Chondrocyte (in vitro differentiated cells): Measurements from ENCODE around the gene TRAP1. TPM values are rescaled to one million over a fixed set of nuclear protein-coding genes. Genes with fewer than 3 reads are reported as not detected.

Experiments
- DNase-seq: peaks from one replicate; pipeline ENCODE4 v3.0.0; 2021; ENCODE audit warnings: mixed read lengths, low spot score
- H3K27ac Mint-ChIP-seq: one replicate; pipeline ENCODE4 v1.8.0; 2021; ENCODE audit warnings: mild to moderate bottlenecking, moderate library complexity, mixed read lengths; ENCODE audit not compliant: unreplicated experiment
- H3K27me3 Mint-ChIP-seq: 2 replicates; pipeline ENCODE4 v1.8.0; 2021; ENCODE audit warnings: low read depth, mixed read lengths
- H3K36me3 Mint-ChIP-seq: 2 replicates; pipeline ENCODE4 v1.8.0; 2021; ENCODE audit warnings: low read depth, mixed read lengths
- H3K4me1 Mint-ChIP-seq: 2 replicates; pipeline ENCODE4 v1.8.0; 2021; ENCODE audit warnings: low read depth, mild to moderate bottlenecking, mixed read lengths
- H3K4me3 Mint-ChIP-seq: one replicate; pipeline ENCODE4 v1.8.0; 2021; ENCODE audit warnings: mild to moderate bottlenecking, moderate library complexity, mixed read lengths; ENCODE audit not compliant: unreplicated experiment
- H3K9me3 Mint-ChIP-seq: 2 replicates; pipeline ENCODE4 v1.8.0; 2021; ENCODE audit warnings: low read depth, mixed read lengths
- total RNA-seq: library from RNA; stranded (reverse); gene quantifications from 3 replicates; pipeline ENCODE4 v1.2.1, GENCODE V29; 2021
- TF ChIP-seq, protein P1 (sequence below): fragments of 200-600 bp; sonication (generic); IDR thresholded peaks from 2 replicates; pipeline ENCODE4 v1.5.0; 2021; ENCODE audit warnings: antibody characterized with exemption, mild to moderate bottlenecking, moderate library complexity

TRAP1 gene
- total RNA-seq, 1 donor from 2014 or later, result 60.6 TPM

DNA sequence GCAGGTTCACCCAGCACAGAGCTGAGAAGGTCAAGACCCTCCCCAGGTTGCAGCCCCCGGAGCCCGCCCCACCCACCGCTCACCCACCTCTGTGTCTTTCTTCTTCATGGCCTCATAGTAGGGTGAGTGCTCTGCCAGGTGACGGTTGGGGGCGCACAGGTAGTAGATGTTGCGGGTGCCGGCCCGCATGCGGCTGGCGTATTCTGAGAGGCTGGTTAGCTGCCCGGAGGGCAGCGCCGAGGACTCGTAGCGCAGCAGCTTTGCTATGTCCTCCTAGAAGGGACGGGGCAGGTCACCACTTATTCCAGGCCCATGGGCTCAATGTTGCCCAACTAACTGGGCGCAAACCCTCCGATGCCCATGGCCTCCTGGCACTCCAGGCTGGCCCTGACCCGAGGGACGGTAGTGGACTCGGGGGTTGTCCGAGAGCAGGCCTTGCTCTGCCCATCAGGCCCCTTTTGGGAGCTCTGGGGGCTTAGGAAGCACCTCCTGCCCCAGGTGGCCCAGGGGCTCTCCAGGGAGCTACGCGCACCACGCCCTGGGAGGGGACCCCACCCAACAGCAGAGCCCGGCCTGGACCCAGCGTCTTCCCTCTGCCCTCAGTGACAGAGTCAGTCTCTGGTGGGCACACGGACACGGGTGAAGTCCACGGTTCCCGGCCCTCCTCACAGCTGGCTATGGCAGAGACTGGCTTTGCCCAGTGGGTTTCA lies 53.0 kb downstream of the TRAP1 start:
- no peaks in the 10 kb centered on the region for H3K27me3 Mint-ChIP-seq
- no peak overlapping the region for H3K27ac Mint-ChIP-seq
- peaks cover 27% of the 10 kb centered on the region for H3K36me3 Mint-ChIP-seq
- TF ChIP-seq, protein P1, sequence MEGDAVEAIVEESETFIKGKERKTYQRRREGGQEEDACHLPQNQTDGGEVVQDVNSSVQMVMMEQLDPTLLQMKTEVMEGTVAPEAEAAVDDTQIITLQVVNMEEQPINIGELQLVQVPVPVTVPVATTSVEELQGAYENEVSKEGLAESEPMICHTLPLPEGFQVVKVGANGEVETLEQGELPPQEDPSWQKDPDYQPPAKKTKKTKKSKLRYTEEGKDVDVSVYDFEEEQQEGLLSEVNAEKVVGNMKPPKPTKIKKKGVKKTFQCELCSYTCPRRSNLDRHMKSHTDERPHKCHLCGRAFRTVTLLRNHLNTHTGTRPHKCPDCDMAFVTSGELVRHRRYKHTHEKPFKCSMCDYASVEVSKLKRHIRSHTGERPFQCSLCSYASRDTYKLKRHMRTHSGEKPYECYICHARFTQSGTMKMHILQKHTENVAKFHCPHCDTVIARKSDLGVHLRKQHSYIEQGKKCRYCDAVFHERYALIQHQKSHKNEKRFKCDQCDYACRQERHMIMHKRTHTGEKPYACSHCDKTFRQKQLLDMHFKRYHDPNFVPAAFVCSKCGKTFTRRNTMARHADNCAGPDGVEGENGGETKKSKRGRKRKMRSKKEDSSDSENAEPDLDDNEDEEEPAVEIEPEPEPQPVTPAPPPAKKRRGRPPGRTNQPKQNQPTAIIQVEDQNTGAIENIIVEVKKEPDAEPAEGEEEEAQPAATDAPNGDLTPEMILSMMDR, result no peak
- no peak overlapping the region for H3K4me3 Mint-ChIP-seq
- peaks cover 3% of the 10 kb centered on the region for H3K4me1 Mint-ChIP-seq
- DNase-seq, result no peak
- H3K9me3 Mint-ChIP-seq, result no peaks in the 10 kb centered on the region

DNA sequence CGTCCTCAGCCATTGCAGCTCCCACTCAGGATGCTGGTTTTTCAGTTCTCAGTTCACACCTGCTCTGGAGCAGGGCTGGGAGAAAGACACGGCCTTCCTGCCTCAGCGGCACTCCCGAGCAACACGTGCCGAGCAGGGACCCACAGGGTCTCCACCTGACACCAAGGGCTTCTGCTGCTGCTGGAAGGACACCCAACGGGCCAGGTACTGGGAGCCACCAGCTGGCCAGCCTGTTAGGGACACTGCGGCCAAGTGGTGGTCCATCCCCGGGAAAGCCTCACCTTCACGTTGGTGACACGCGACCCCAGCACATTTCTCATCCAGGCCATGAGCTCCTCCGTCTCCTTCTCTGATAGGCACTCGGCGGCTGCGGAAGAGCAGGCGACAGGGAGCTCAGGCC lies 54.7 kb downstream of the TRAP1 start:
- Mint-ChIP-seq H3K4me3 (no peak overlapping the region), H3K9me3 (no peaks in the 10 kb centered on the region), H3K27me3 (no peaks in the 10 kb centered on the region), H3K4me1 (peaks cover 7% of the 10 kb centered on the region), H3K27ac (no peak overlapping the region), H3K36me3 (peaks cover 25% of the 10 kb centered on the region)
- TF ChIP-seq, protein P1, result no peak
- DNase-seq, result no peak

DNA sequence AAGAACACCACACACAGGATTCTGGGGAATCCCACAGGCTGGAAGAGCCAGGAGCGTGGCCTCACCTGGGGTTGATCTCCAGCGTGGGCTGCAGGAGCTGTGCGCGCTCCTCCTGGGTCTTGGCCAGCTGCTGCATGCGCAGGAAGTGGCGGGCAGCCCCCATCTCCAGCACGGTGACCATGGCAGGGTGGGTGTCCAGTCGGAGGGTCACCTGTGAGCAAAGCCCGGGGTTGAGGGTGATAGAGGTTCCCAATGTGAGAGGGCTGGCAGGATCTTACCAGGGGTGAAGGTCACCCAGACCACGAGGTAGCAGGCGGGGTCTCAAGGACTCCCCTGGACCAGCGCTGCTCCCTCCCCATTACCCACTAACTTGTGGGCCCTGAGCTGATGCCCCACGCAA lies 55.4 kb downstream of the TRAP1 start:
- Mint-ChIP-seq H3K4me3 (no peak overlapping the region), H3K27ac (no peak overlapping the region), H3K4me1 (peaks cover 7% of the 10 kb centered on the region), H3K27me3 (no peaks in the 10 kb centered on the region), H3K9me3 (no peaks in the 10 kb centered on the region), H3K36me3 (peaks cover 29% of the 10 kb centered on the region)
- no peak for DNase-seq
- TF ChIP-seq, protein P1, result no peak

DNA sequence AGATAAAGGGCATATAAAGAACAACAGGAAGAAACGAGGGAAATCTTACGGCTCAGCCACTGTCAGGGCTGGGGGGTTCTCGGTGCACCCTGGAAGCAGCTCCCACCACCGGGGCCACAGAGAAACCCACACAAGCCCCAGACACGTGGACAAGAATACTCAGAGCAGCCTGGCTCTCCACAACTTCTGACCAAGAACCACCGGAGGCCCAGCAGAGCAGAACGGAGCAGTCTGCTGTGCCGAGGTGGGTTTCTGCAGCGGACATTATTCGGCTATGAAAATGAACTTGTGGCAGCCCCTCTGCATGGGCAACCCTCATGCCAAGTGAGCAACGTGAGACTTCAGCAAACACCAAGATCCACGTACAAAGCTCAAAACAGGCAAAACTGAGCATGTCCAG lies 56.0 kb downstream of the TRAP1 start:
- H3K27ac Mint-ChIP-seq, result no peak overlapping the region
- no peak for DNase-seq
- H3K4me3 Mint-ChIP-seq, result no peak overlapping the region
- no peaks in the 10 kb centered on the region for H3K9me3 Mint-ChIP-seq
- H3K36me3 Mint-ChIP-seq, result peaks cover 29% of the 10 kb centered on the region
- peaks cover 7% of the 10 kb centered on the region for H3K4me1 Mint-ChIP-seq
- TF ChIP-seq, protein P1, result no peak
- no peaks in the 10 kb centered on the region for H3K27me3 Mint-ChIP-seq

DNA sequence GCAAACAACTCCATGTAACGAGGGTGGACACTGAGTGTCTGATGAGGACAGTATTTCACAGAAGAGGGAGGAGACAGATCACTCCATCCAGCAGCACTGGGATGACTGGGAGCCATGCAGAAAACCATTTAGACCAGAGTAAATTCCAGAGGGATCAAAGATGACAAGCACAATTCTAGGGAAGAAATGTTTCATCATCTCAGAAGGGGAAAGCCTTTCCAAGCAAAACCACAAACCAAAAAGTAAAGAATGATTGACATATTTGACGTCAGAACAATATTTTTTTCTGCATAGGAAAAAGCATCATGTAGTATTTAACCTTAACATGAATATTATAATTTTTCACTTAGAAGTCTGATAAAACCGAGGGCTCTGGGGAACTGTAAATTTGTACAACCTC lies 58.1 kb downstream of the TRAP1 start:
- H3K36me3 Mint-ChIP-seq, result peaks cover 25% of the 10 kb centered on the region
- TF ChIP-seq, protein P1, result no peak
- DNase-seq, result no peak
- peak overlapping the region; percentile 27 for H3K27ac Mint-ChIP-seq
- no peaks in the 10 kb centered on the region for H3K9me3 Mint-ChIP-seq
- no peak overlapping the region for H3K4me3 Mint-ChIP-seq
- peaks cover 7% of the 10 kb centered on the region for H3K4me1 Mint-ChIP-seq
- no peaks in the 10 kb centered on the region for H3K27me3 Mint-ChIP-seq
